H7 (cell line): ENCODE data around the gene TNFRSF8. TPM values are rescaled to one million over a fixed set of nuclear protein-coding genes. Genes with fewer than 3 reads are reported as not detected.

Experiments used
- DNase-seq: peaks from one replicate; pipeline ENCODE4 v3.0.0; 2012
- H3K27me3 ChIP-seq: 2 replicates; pipeline ENCODE4 v1.6.0; 2011; ENCODE audit warnings: mild to moderate bottlenecking, low read length; ENCODE audit not compliant: control insufficient read depth, insufficient read depth
- H3K36me3 ChIP-seq: replicated peaks from 2 replicates; pipeline ENCODE4 v1.5.1; 2011; ENCODE audit warnings: low read length; ENCODE audit not compliant: control insufficient read depth, insufficient read depth
- H3K4me3 ChIP-seq: 2 replicates; pipeline ENCODE4 v1.5.1; 2011; ENCODE audit warnings: low read depth, mild to moderate bottlenecking, control low read depth, low read length, moderate library complexity; ENCODE audit not compliant: insufficient read depth
- total RNA-seq: library from RNA; depleted of rRNA; stranded (reverse); fragments of >200 nt; shearing (Covaris generic); gene quantifications from 2 replicates; pipeline ENCODE4 v1.2.3, GENCODE V29; 2014

TNFRSF8 gene
- total RNA-seq, 1 experiment from 2014 or later = 16.0 TPM

- Histone ChIP-seq H3K36me3 (no peaks in the 10 kb centered on the region), H3K27me3 (peaks cover 15% of the 10 kb centered on the region), H3K4me3 (no peak overlapping the region)
- DNase-seq = no peak
Measured at GRCh38 chr1:12162459-12163137, 99.5 kb downstream of the TNFRSF8 start.

GRCh38 chr1:12163210-12163609 is 100.1 kb downstream of the TNFRSF8 start:
- Histone ChIP-seq H3K27me3 (peaks cover 21% of the 10 kb centered on the region), H3K4me3 (no peak overlapping the region), H3K36me3 (no peaks in the 10 kb centered on the region)
- no peak for DNase-seq

- no peak for DNase-seq
- no peaks in the 10 kb centered on the region for H3K36me3 ChIP-seq
- peaks cover 30% of the 10 kb centered on the region for H3K27me3 ChIP-seq
- H3K4me3 ChIP-seq = no peak overlapping the region
Measured at GRCh38 chr1:12164210-12164609, 101.1 kb downstream of the TNFRSF8 start.

GRCh38 chr1:12165342-12165741 is 102.2 kb downstream of the TNFRSF8 start:
- H3K36me3 ChIP-seq = no peaks in the 10 kb centered on the region

GRCh38 chr1:12166834-12167492 is 103.9 kb downstream of the TNFRSF8 start, which contains the start of gene TNFRSF1B:
Gene TNFRSF1B, plus strand, starts transcription at chr1:12166991. Its CDS starts 101 bp downstream, at chr1:12167092.
- peaks cover 30% of the 10 kb centered on the region for H3K27me3 ChIP-seq
- peak; percentile 98 for DNase-seq
- H3K4me3 ChIP-seq = peak within 1 kb of the TSS; percentile 28
- no peaks in the 10 kb centered on the region for H3K36me3 ChIP-seq

More at GRCh38 chr1:12165342-12165741, 102.2 kb downstream of the TNFRSF8 start:
- H3K4me3 ChIP-seq = no peak overlapping the region
- peaks cover 30% of the 10 kb centered on the region for H3K27me3 ChIP-seq
- no peak for DNase-seq

- peak overlapping the region; percentile 28; the same call in 1 of the 2 replicates for H3K4me3 ChIP-seq
- H3K36me3 ChIP-seq = no peaks in the 10 kb centered on the region
- H3K27me3 ChIP-seq = peaks cover 30% of the 10 kb centered on the region
- peak; percentile 80 for DNase-seq
Measured at GRCh38 chr1:12167493-12168429, 104.7 kb downstream of the TNFRSF8 start.

- H3K36me3 ChIP-seq = no peaks in the 10 kb centered on the region
- DNase-seq = no peak
- no peak overlapping the region for H3K4me3 ChIP-seq
- peaks cover 30% of the 10 kb centered on the region for H3K27me3 ChIP-seq
Measured at GRCh38 chr1:12168451-12169160, 105.5 kb downstream of the TNFRSF8 start.

- no peak for DNase-seq
- Histone ChIP-seq H3K4me3 (no peak overlapping the region), H3K27me3 (peaks cover 30% of the 10 kb centered on the region), H3K36me3 (no peaks in the 10 kb centered on the region)
Measured at GRCh38 chr1:12169442-12170135, 106.5 kb downstream of the TNFRSF8 start.

GRCh38 chr1:12170263-12170671 is 107.2 kb downstream of the TNFRSF8 start:
- H3K27me3 ChIP-seq = peaks cover 27% of the 10 kb centered on the region
- no peaks in the 10 kb centered on the region for H3K36me3 ChIP-seq
- no peak overlapping the region for H3K4me3 ChIP-seq
- no peak for DNase-seq

- no peak overlapping the region for H3K4me3 ChIP-seq
- DNase-seq = no peak
- H3K36me3 ChIP-seq = no peaks in the 10 kb centered on the region
- peaks cover 23% of the 10 kb centered on the region for H3K27me3 ChIP-seq
Measured at GRCh38 chr1:12171206-12172041, 108.3 kb downstream of the TNFRSF8 start.

GRCh38 chr1:12172042-12172851 is 109.1 kb downstream of the TNFRSF8 start:
- no peak overlapping the region for H3K4me3 ChIP-seq
- no peak for DNase-seq
- H3K27me3 ChIP-seq = peaks cover 19% of the 10 kb centered on the region
- H3K36me3 ChIP-seq = no peaks in the 10 kb centered on the region

GRCh38 chr1:12173041-12173509 is 110.0 kb downstream of the TNFRSF8 start:
- DNase-seq = no peak
- no peak overlapping the region for H3K4me3 ChIP-seq

More at GRCh38 chr1:12173041-12173509, 110.0 kb downstream of the TNFRSF8 start:
- H3K27me3 ChIP-seq = peaks cover 11% of the 10 kb centered on the region
- no peaks in the 10 kb centered on the region for H3K36me3 ChIP-seq
